ENCODE data around the gene B3GNT9.

DNA sequence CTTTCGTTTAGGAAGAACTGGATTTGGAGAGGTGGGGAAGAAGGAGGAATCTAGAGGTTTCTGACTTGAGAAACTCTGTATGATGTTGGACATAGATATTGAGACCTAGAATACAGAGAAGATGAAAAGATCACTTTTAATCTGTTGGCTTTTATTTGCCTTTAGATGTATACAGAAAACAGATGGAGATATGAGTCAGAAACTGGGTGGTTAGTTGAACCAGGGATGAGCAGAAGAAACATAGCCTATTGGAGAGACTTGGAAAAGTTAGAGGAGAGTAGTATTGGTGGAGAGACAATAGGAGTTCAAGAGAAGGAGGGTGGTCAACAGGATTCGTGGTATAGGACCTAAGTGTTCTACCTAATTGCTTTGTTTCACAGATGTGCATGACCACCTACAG is 36.0 kb downstream of the B3GNT9 start:
- TF ChIP-seq CTCF (IDR thresholded peaks at IDR 0.05; ENCODE audit: low read length) (no peak), EZH2 (optimal IDR thresholded peaks at IDR 0.05; ENCODE audit: low read depth, low read length) (no peak)
